ENCODE data around the gene TRNP1. TPM values are rescaled to one million over a fixed set of nuclear protein-coding genes. Genes with fewer than 3 reads are reported as not detected.

Gene TRNP1
- total RNA-seq, 2 experiments from 2014 or later: 0.19 TPM; not detected in 1

DNA sequence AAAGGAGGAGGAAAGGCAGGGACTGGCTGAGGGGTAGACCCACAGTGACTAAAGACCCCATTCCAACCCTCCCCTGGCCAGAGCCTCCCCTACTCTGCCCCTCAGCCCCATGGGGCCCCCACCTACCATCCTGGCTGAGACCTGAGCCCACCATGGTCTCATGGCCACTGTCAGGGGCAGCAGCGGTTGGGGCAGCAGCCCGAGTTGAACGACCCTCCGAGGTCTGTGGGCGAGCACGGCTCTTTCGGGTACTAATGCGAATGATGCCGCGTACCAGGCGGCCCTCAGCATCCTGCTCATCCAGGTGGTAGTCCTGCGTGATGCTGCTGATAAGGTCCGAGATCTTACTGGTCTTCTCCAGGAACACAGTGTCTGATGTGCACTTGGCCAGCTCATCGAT lies 42.3 kb upstream of the TRNP1 start:
- peaks cover 12% of the 10 kb centered on the region for H3K36me3 ChIP-seq (ENCODE audit: insufficient read depth, low read length)

DNA sequence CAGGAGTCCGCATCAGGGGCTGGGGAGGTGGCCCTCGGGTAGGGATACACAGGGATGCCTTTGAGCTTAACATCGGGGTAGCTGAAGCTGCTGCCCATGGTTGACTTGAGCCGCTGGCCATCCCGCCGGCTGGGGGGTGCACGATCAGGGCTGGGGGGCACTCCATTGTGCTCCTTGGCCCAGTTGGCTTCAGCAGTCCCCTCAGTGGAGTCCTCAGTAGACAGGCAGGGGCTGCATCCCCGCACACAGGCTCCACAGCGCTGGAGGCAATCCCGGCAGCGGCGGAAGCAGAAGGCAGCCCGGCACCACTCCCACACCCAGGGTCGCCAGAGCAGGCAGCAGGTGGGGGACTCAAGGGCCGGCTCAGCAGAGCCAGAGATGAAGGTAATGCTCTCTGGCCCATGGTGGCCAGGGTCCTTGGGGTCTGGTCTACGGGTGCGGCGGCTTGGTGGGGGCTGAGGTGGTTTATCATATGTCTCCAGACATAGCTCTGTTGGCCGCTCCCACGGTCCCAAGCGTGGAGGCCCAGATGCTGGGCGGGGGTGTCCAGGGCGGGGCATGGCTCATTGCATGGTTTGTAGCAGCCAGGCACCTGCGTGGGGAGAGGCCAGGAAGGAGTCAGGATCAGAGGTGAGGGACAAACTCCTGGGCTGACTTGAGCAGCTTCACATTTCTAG lies 41.5 kb upstream of the TRNP1 start:
- no peaks in the 10 kb centered on the region for H3K79me2 ChIP-seq (ENCODE audit: insufficient read depth, low read depth, low read length)
- no peaks in the 10 kb centered on the region for H3K9me2 ChIP-seq (ENCODE audit: insufficient read depth, low read length)
- ChIA-PET CTCF (ENCODE audit: unreplicated experiment) (no interaction called here), POLR2A (no interaction called here)
- DNase-seq (ENCODE audit: low spot score): no peak
- H4K20me1 ChIP-seq (ENCODE audit: insufficient read depth, low read length): no peaks in the 10 kb centered on the region
- H3K4me2 ChIP-seq (ENCODE audit: low read length): no peak overlapping the region
- peaks cover 5% of the 10 kb centered on the region for H3K36me3 ChIP-seq (ENCODE audit: insufficient read depth, low read length)
- TF ChIP-seq, protein P1, sequence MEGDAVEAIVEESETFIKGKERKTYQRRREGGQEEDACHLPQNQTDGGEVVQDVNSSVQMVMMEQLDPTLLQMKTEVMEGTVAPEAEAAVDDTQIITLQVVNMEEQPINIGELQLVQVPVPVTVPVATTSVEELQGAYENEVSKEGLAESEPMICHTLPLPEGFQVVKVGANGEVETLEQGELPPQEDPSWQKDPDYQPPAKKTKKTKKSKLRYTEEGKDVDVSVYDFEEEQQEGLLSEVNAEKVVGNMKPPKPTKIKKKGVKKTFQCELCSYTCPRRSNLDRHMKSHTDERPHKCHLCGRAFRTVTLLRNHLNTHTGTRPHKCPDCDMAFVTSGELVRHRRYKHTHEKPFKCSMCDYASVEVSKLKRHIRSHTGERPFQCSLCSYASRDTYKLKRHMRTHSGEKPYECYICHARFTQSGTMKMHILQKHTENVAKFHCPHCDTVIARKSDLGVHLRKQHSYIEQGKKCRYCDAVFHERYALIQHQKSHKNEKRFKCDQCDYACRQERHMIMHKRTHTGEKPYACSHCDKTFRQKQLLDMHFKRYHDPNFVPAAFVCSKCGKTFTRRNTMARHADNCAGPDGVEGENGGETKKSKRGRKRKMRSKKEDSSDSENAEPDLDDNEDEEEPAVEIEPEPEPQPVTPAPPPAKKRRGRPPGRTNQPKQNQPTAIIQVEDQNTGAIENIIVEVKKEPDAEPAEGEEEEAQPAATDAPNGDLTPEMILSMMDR (conservative IDR thresholded peaks at IDR 0.05; ENCODE audit: low read length): no peak
- TF ChIP-seq EZH2phosphoT487 (IDR thresholded peaks at IDR 0.05; ENCODE audit: borderline replicate concordance, low read depth, low read length): no peak
- H2AFZ ChIP-seq (ENCODE audit: low read length): no peak overlapping the region
- intact Hi-C loops (cut with micrococcal nuclease; ENCODE audit: unreplicated experiment): no loop called here
- no TSS peak for BruUV-seq (replicated peaks)
- no peaks in the 10 kb centered on the region for H3K4me1 ChIP-seq (ENCODE audit: insufficient read depth, low read length, poor library complexity, severe bottlenecking)
- no peak overlapping the region for H3K4me3 ChIP-seq (ENCODE audit: low read depth, low read length, poor library complexity, severe bottlenecking)
- no peaks in the 10 kb centered on the region for H3K9me3 ChIP-seq (ENCODE audit: low read length)
- H3K27ac ChIP-seq (ENCODE audit: low read depth, low read length, poor library complexity, severe bottlenecking): no peak overlapping the region

More for the DNA sequence above, 42.3 kb upstream of the TRNP1 start:
- no peaks in the 10 kb centered on the region for H4K20me1 ChIP-seq (ENCODE audit: insufficient read depth, low read length)
- no peak overlapping the region for H3K4me2 ChIP-seq (ENCODE audit: low read length)
- H3K4me3 ChIP-seq (ENCODE audit: low read depth, low read length, poor library complexity, severe bottlenecking): no peak overlapping the region
- H3K9me3 ChIP-seq (ENCODE audit: low read length): no peaks in the 10 kb centered on the region
- no peaks in the 10 kb centered on the region for H3K79me2 ChIP-seq (ENCODE audit: insufficient read depth, low read depth, low read length)
- intact Hi-C loops (cut with micrococcal nuclease; ENCODE audit: unreplicated experiment): no loop called here
- H3K9me2 ChIP-seq (ENCODE audit: insufficient read depth, low read length): no peaks in the 10 kb centered on the region
- no TSS peak for BruUV-seq (replicated peaks)
- TF ChIP-seq EZH2phosphoT487 (IDR thresholded peaks at IDR 0.05; ENCODE audit: borderline replicate concordance, low read depth, low read length): no peak
- TF ChIP-seq, protein P1 (conservative IDR thresholded peaks at IDR 0.05; ENCODE audit: low read length): no peak
- no peak for DNase-seq (ENCODE audit: low spot score)
- H3K4me1 ChIP-seq (ENCODE audit: insufficient read depth, low read length, poor library complexity, severe bottlenecking): no peaks in the 10 kb centered on the region
- H3K27ac ChIP-seq (ENCODE audit: low read depth, low read length, poor library complexity, severe bottlenecking): no peak overlapping the region
- CTCF ChIA-PET (ENCODE audit: unreplicated experiment): no interaction called here
- POLR2A ChIA-PET: interaction anchor here (0.6 kb wide), 1 partner anchor 31 kb away, joined by 3 read pairs; no protein-coding TSS in a partner anchor
- no peak overlapping the region for H2AFZ ChIP-seq (ENCODE audit: low read length)

DNA sequence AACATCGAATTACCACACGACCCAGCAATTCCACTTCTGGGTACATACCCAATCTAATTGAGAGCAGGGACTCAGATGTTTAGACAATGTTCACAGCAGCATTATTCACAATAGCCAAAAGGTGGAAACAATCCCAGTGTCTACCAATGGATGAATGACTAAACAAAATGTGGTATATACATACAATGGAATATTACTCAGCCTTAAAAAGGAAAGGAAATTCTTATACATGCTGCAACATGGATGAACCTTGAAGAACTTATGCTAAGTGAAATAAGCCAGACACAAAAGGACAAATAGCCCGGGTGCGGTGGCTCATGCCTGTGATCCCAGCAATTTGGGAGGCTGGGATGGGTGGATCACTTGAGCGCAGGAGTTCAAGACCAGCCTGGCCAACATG lies 40.1 kb upstream of the TRNP1 start:
- Histone ChIP-seq H3K27ac (ENCODE audit: low read depth, low read length, poor library complexity, severe bottlenecking) (no peak overlapping the region), H3K4me3 (ENCODE audit: low read depth, low read length, poor library complexity, severe bottlenecking) (no peak overlapping the region), H3K4me1 (ENCODE audit: insufficient read depth, low read length, poor library complexity, severe bottlenecking) (no peaks in the 10 kb centered on the region), H3K4me2 (ENCODE audit: low read length) (no peak overlapping the region), H2AFZ (ENCODE audit: low read length) (no peak overlapping the region), H3K9me3 (ENCODE audit: low read length) (no peaks in the 10 kb centered on the region), H4K20me1 (ENCODE audit: insufficient read depth, low read length) (no peaks in the 10 kb centered on the region), H3K36me3 (ENCODE audit: insufficient read depth, low read length) (no peaks in the 10 kb centered on the region), H3K79me2 (ENCODE audit: insufficient read depth, low read depth, low read length) (no peaks in the 10 kb centered on the region), H3K9me2 (ENCODE audit: insufficient read depth, low read length) (no peaks in the 10 kb centered on the region)
- BruUV-seq (replicated peaks): no TSS peak
- ChIA-PET POLR2A (no interaction called here), CTCF (ENCODE audit: unreplicated experiment) (no interaction called here)
- DNase-seq (ENCODE audit: low spot score): no peak
- TF ChIP-seq, protein P1 (conservative IDR thresholded peaks at IDR 0.05; ENCODE audit: low read length): no peak
- TF ChIP-seq EZH2phosphoT487 (IDR thresholded peaks at IDR 0.05; ENCODE audit: borderline replicate concordance, low read depth, low read length): no peak
- intact Hi-C loops (cut with micrococcal nuclease; ENCODE audit: unreplicated experiment): no loop called here

Measured in OCI-LY7 (cell line).